Measurements from ENCODE around the gene GNAI1. TPM values are rescaled to one million over a fixed set of nuclear protein-coding genes. Genes with fewer than 3 reads are reported as not detected.

The GNAI1 gene
- total and polyA plus RNA-seq, 8 donors = 27.3 to 152 (median 134) TPM

DNA sequence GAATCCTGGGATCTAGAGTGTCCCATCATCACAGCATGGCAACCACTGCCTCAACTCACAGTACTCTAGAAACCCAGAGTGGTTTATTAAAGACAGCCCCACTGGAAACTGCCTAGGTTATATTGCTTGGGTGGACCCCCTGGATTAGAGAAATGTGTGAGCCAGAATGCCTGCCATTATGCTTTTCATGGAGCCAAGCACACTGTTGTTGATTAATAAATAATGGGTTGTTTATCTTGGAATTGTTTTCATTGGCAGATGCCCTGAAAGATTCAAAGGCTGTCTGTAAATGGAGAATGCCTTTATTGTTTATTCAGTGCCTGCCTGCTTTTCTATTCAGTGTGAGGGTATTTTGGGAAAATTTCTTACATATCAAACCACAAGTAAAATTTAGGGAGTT lies 52.1 kb downstream of the GNAI1 start:
- H3K36me3 ChIP-seq = no peaks in the 10 kb centered on the region
- ATAC-seq (no peak), DNase-seq (no peak)
- H3K4me3 ChIP-seq = no peak overlapping the region
- H3K27me3 ChIP-seq = no peaks in the 10 kb centered on the region
- H3K27ac ChIP-seq = no peak overlapping the region
- peaks cover 0 to 5% of the 10 kb centered on the region in 2 donors for H3K9me3 ChIP-seq
- no peaks in the 10 kb centered on the region for H3K4me1 ChIP-seq
- intact Hi-C loops (cut with DNase I) = no loop called here
- TF ChIP-seq, protein P1, sequence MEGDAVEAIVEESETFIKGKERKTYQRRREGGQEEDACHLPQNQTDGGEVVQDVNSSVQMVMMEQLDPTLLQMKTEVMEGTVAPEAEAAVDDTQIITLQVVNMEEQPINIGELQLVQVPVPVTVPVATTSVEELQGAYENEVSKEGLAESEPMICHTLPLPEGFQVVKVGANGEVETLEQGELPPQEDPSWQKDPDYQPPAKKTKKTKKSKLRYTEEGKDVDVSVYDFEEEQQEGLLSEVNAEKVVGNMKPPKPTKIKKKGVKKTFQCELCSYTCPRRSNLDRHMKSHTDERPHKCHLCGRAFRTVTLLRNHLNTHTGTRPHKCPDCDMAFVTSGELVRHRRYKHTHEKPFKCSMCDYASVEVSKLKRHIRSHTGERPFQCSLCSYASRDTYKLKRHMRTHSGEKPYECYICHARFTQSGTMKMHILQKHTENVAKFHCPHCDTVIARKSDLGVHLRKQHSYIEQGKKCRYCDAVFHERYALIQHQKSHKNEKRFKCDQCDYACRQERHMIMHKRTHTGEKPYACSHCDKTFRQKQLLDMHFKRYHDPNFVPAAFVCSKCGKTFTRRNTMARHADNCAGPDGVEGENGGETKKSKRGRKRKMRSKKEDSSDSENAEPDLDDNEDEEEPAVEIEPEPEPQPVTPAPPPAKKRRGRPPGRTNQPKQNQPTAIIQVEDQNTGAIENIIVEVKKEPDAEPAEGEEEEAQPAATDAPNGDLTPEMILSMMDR (IDR thresholded peaks at IDR 0.05) = no peak

DNA sequence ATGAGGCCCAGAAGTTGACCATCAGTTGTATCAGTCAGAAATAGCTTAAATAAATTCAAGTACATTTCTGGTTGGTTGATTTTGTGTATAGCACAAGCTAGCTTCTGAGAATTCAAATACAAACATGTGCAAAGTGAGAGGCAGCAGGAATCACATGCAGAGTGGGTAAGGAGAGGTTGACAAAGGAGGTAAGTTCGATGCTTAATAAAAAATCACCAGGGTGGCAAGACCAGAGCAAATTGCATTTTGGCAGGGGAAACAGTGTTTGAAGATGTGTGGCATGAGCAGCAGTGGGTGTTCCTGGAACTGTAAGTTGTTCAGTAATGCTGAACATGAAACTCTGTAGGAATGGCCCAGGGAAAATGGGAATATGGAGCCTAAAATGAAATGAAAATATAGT lies 52.6 kb downstream of the GNAI1 start:
- no peak overlapping the region for H3K27ac ChIP-seq
- no peak for DNase-seq
- no peak overlapping the region for H3K4me3 ChIP-seq
- no peak for ATAC-seq
- TF ChIP-seq, protein P1 (IDR thresholded peaks at IDR 0.05) = no peak
- H3K4me1 ChIP-seq = no peaks in the 10 kb centered on the region
- H3K27me3 ChIP-seq = no peaks in the 10 kb centered on the region
- H3K36me3 ChIP-seq = no peaks in the 10 kb centered on the region
- peaks cover 0 to 5% of the 10 kb centered on the region in 2 donors for H3K9me3 ChIP-seq
- intact Hi-C loops (cut with DNase I) = no loop called here

DNA sequence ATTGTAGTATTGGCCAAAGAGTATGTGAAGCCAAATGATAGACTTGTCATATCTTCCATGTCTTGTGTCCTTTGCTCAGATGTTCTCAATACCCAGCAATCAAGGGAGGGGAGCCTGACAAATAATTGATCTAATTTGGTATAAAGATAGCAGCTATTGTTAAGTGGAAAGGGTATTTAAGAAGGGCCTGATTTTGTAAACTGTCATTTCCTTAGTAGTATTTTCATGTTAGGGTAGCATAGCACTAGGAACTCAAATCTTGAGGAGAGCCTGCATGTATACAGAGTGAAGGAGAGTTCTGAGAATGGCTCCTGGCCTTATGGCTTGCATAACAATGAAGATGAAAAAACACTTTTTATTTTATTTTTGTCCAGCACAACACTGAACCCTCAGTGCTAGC lies 53.1 kb downstream of the GNAI1 start:
- no peak for DNase-seq
- Histone ChIP-seq H3K27me3 (no peaks in the 10 kb centered on the region), H3K4me3 (no peak overlapping the region), H3K27ac (no peak overlapping the region), H3K9me3 (peaks cover 0 to 5% of the 10 kb centered on the region in 2 donors), H3K36me3 (no peaks in the 10 kb centered on the region), H3K4me1 (no peaks in the 10 kb centered on the region)
- TF ChIP-seq, protein P1 (IDR thresholded peaks at IDR 0.05) = no peak
- intact Hi-C loops (cut with DNase I) = no loop called here
- ATAC-seq = no peak

DNA sequence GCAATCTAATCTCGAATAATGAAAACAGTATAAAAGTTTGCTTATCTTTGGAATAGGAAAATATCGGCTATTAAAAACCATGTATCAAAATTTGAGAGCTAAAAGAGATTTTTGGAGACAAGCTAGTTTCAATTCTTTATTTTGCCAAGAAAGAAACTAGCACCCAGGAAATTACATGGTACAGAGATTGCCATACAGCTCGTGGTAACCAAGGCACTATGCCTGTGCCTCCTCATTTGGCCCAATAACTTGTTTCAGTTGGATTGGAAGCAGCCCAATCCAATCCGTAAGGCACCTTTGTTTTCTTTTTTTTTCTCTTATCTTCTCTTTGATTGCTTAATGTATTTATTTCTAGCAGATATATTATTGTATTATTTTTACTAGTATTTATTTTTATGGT lies 55.0 kb downstream of the GNAI1 start:
- TF ChIP-seq, protein P1 (IDR thresholded peaks at IDR 0.05) = no peak
- H3K9me3 ChIP-seq = no peaks in the 10 kb centered on the region
- H3K36me3 ChIP-seq = no peaks in the 10 kb centered on the region
- intact Hi-C loops (cut with DNase I) = no loop called here
- DNase-seq = no peak
- H3K4me3 ChIP-seq = no peak overlapping the region
- ATAC-seq = no peak
- no peaks in the 10 kb centered on the region for H3K27me3 ChIP-seq
- no peak overlapping the region for H3K27ac ChIP-seq
- H3K4me1 ChIP-seq = no peaks in the 10 kb centered on the region

DNA sequence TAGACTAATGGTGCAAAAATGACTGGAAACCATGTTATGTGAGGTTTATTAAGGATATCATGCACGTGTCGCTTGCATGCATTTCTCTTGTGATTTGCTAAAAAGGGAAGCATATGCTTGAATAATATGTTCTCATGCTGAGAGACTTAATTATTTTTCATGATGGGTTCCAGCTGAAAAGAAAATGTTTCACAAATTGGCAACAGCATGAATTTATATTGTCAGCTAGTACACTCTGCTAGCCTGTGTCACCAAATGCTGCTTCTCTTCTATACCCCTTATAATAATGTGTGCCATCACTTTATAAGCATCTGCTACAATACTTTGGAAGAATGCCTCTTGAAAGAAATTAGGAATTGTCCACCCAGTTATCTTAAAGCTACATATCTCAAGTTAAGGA lies 63.0 kb downstream of the GNAI1 start:
- intact Hi-C loops (cut with DNase I) = no loop called here
- H3K9me3 ChIP-seq = no peaks in the 10 kb centered on the region
- no peaks in the 10 kb centered on the region for H3K27me3 ChIP-seq
- H3K4me1 ChIP-seq = no peaks in the 10 kb centered on the region
- H3K27ac ChIP-seq = no peak overlapping the region
- no peaks in the 10 kb centered on the region for H3K36me3 ChIP-seq
- TF ChIP-seq, protein P1 (IDR thresholded peaks at IDR 0.05) = no peak
- no peak for DNase-seq
- H3K4me3 ChIP-seq = no peak overlapping the region
- ATAC-seq = no peak

Measured in left lung (tissue), 10 donors.